ENCODE results near the gene CAMK2G.

GRCh38 chr10:73818402-73818801, 56.0 kb downstream of the CAMK2G start:
- no peak for TF ChIP-seq EZH2phosphoT487 (IDR thresholded peaks at IDR 0.05)
- no peak for TF ChIP-seq CTCF (IDR thresholded peaks at IDR 0.05)

Data from neural progenitor cell (in vitro differentiated cells).